Testis (tissue), 2 donors: Measurements from ENCODE around the gene CEACAM19.

Experiments
- POLR2A ChIP-seq: fragments of 450-650 bp; IDR thresholded peaks from one replicate; pipeline ENCODE4 v1.6.1; 2017; ENCODE audit warnings: antibody characterized with exemption, mild to moderate bottlenecking, moderate library complexity
- TF ChIP-seq, protein P1 (sequence below), 3 experiments: fragments of 450-650 bp in 2 of 3; fragments of 200-600 bp in 1 of 3; sonication (generic) in 1 of 3; IDR thresholded peaks; one replicate each; pipeline ENCODE4 v1.5.1; 2016 to 2019; ENCODE audit warnings: antibody characterized with exemption in 3 of 3, mild to moderate bottlenecking in 2 of 3, moderate library complexity in 1 of 3

- no peak for TF ChIP-seq POLR2A
- TF ChIP-seq, protein P1, sequence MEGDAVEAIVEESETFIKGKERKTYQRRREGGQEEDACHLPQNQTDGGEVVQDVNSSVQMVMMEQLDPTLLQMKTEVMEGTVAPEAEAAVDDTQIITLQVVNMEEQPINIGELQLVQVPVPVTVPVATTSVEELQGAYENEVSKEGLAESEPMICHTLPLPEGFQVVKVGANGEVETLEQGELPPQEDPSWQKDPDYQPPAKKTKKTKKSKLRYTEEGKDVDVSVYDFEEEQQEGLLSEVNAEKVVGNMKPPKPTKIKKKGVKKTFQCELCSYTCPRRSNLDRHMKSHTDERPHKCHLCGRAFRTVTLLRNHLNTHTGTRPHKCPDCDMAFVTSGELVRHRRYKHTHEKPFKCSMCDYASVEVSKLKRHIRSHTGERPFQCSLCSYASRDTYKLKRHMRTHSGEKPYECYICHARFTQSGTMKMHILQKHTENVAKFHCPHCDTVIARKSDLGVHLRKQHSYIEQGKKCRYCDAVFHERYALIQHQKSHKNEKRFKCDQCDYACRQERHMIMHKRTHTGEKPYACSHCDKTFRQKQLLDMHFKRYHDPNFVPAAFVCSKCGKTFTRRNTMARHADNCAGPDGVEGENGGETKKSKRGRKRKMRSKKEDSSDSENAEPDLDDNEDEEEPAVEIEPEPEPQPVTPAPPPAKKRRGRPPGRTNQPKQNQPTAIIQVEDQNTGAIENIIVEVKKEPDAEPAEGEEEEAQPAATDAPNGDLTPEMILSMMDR (IDR thresholded peaks at IDR 0.05): no peak
Observed at GRCh38 chr19:44637390-44637764, 33.9 kb upstream of the CEACAM19 start.
